ENCODE results near the gene TMEM243.

DNA sequence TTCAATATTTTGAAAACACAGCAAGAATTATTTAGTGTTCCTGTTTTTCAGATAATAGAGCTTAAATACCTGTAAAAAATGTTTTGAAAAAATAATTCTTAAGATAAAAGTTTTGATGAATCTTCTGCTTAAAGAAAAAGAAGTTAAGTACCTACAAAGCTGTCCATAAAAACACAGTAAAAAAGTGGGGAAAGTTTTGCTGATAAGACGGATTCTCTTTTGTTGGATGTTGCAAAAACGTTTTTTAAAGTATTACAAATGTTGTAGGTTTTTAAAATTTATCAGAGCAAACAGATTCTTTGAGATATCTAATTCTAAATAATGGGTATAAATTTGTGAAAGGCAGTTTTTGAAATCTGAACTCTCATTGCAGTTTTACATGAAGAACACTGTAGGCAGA lies 55.1 kb downstream of the TMEM243 start:
- TF ChIP-seq, protein P1, sequence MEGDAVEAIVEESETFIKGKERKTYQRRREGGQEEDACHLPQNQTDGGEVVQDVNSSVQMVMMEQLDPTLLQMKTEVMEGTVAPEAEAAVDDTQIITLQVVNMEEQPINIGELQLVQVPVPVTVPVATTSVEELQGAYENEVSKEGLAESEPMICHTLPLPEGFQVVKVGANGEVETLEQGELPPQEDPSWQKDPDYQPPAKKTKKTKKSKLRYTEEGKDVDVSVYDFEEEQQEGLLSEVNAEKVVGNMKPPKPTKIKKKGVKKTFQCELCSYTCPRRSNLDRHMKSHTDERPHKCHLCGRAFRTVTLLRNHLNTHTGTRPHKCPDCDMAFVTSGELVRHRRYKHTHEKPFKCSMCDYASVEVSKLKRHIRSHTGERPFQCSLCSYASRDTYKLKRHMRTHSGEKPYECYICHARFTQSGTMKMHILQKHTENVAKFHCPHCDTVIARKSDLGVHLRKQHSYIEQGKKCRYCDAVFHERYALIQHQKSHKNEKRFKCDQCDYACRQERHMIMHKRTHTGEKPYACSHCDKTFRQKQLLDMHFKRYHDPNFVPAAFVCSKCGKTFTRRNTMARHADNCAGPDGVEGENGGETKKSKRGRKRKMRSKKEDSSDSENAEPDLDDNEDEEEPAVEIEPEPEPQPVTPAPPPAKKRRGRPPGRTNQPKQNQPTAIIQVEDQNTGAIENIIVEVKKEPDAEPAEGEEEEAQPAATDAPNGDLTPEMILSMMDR (IDR thresholded peaks at IDR 0.05) = no peak
- no peak for TF ChIP-seq EZH2 (IDR thresholded peaks at IDR 0.05; ENCODE audit: borderline replicate concordance, insufficient read depth, low read depth, low read length, poor library complexity, severe bottlenecking)
